IPS DF 4.7 (cell line): ENCODE data around the gene ADAMTS17.

ENCODE experiments used
- DNase-seq: peaks from one replicate; pipeline ENCODE4 v3.0.0-alpha.2; 2013; ENCODE audit warnings: low spot score; ENCODE audit errors: extremely low read depth

The ADAMTS17 gene

GRCh38 chr15:100054539-100054938 lies 287.2 kb downstream of the ADAMTS17 start:
- DNase-seq: no peak

- DNase-seq: no peak
Observed at GRCh38 chr15:100053474-100054121, 288.2 kb downstream of the ADAMTS17 start.

DNA sequence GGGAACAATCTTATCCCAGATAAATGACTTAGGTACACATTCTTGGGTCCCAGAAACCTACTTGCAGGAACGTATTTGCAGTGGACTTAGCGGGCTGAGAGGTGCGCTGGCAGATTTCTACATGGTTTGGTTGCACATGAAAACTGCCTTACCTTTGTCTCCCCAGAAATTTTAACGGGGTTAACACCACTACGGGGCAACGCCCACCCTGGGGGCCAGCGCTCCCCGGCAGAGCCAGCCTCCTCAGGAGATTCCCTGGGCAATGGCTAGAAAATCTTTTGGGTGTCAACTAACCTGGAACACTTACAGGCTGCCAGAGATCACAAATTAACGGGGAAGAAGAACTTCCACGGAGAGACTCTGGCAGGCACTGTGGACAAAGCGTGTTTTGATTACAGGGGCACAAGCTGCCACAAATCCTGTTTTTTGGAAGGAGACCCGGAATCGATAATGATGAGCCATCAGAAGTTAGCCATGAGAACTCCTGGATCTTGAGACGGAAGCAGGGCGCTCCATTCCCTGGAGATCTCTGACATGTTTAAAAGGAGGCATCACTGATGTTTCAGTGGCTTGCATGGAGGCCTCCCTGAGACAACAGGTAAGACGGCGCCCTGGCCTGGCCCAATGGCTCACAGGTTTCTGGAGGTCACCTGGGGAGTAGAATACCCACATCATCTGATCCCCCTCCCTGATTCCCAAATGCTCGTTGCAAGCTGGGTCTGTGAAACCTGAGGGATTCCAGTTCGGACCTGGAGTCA lies 288.9 kb downstream of the ADAMTS17 start:
- DNase-seq: no peak

GRCh38 chr15:100050877-100051786 lies 290.6 kb downstream of the ADAMTS17 start:
- DNase-seq: no peak

DNA sequence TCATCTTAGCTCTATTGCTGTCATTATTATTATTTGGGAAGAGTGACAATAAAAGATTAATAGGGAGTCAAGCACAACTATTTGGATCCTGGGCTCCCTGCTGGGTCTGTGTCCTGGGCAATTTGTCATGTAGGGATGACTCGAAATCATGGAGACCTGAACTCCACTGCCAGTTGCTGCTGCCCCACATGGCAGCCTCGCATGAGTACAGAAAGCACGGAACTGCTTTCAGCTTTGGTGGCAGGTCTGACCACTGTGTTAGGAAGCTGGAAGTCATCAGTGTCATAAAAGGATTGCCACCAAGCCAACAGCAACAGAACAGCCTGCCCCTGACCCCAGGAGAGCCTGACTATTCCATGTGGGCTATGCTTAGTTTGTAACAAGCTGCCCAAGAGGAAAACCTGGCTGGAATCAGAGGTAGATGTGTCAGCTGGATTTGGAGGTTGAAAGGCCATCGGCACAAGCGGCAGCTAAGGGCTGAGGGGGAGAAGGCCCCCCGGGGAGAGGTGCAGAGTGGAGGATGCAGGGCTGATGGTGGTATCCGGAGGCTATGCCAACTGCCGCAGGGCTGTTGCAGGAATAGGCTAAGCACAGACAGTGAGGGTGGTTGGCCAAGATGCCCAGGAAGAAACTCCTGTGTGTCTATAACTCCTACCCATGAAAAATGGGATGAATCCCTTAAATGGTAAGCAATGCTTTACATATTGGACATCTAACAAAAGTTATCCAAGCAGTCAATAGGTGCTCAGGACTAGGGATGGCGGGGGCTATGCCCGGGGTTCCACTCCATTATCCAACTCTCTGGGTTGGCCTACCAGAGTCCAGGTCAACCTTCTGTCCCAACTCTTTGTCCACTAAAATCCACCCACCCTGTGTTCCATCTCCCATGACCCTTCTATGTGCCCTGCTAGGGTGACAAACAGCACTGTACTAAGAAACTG lies 291.6 kb downstream of the ADAMTS17 start:
- no peak for DNase-seq

DNA sequence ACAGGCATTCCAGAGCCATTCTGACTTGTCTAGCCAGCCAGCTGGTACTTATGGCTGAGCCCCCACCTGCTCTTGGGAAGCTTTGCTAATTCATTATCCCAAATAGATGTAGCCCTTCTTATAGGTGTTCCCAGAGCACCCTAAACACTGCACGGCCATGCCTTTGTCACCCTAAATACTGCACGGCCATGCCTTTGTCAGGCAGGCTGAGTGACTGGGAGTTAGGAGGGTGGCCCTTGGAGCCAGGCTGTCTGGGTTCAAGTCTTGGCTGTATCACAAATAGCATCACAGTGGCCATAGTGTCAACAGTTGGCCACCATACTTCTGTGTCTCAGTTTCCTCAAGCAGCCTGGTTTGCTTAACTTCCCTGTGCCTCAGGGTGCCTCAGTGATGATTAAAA lies 292.3 kb downstream of the ADAMTS17 start:
- no peak for DNase-seq

DNA sequence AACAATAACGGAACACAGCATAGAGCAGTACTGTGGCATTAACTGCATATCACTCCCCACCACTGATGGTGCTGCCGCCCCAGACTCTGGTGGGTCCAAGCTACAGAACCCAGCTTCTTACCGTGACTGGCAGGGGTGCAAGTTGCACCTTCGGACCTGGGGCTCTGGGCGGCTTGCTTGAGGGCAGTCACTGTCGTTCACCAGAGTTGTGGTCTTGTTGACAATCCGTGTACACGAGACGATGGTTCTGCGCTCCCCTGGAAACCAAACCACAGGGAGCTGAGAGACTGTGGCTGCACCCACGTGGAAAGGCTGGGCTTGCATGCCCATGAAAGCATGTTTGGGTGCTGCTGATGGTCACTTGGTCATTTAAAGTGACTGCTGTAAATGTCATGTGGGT lies 293.0 kb downstream of the ADAMTS17 start:
- DNase-seq: no peak

DNA sequence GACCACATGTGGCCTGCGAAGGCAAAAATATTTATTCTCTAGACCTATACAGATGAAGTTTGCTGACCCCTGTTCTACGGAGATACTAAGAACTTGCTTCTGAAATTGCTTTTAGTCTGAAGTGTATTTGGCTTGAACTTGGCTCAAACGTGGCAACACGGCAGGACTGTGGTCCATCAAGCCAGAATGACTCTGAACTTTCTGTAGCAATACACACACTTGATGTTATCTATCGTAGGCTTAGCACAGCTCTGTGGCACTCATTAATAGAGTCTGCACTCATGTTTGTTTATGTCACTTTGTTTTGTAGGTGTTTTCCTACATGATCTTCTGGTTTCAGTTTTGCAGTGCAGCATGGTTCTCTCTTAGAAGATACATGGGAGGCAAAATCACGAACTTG lies 298.1 kb downstream of the ADAMTS17 start:
- no peak for DNase-seq

GRCh38 chr15:100043068-100043641 lies 298.6 kb downstream of the ADAMTS17 start:
- DNase-seq: no peak

DNA sequence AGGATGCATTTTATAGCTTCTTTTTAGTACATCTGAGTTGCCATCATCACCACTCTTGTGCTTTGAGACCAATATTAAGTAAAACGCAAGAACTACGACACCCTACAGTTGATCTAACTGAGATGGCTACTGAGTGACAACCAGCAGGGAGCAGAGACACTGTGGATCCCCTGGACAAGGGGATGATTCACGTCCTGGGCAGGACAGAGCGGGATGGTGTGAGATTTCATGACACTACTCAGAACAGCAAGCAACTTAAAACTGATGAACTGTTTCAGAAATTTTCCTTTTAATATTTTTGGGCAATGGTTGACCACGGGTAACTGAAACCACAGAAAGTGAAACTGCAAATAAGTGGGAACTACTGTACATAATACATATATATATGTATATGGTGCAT lies 299.2 kb downstream of the ADAMTS17 start:
- DNase-seq: no peak

GRCh38 chr15:100041127-100041828 lies 300.5 kb downstream of the ADAMTS17 start:
- DNase-seq: no peak

GRCh38 chr15:100039994-100040393 lies 301.8 kb downstream of the ADAMTS17 start:
- DNase-seq: no peak

- no peak for DNase-seq
Observed at GRCh38 chr15:100038736-100039135, 303.0 kb downstream of the ADAMTS17 start.

DNA sequence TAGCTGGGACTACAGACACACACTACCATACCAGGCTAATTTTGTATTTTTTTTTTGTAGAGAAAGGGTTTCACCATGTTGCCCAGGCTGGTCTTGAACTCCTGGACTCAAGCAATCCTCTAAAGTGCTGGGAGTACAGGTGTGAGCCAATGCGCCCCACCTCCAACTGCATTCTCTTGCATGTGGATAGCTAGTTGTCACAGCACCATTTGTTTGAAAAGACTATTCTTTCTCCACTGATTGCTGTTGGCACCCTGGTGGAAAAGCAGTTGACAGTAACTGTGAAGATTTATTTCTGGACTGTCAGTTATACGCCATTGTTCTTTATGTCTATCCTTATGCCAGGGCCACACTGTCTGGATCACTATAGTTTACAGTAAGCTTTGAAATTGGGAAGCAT lies 303.9 kb downstream of the ADAMTS17 start:
- no peak for DNase-seq

DNA sequence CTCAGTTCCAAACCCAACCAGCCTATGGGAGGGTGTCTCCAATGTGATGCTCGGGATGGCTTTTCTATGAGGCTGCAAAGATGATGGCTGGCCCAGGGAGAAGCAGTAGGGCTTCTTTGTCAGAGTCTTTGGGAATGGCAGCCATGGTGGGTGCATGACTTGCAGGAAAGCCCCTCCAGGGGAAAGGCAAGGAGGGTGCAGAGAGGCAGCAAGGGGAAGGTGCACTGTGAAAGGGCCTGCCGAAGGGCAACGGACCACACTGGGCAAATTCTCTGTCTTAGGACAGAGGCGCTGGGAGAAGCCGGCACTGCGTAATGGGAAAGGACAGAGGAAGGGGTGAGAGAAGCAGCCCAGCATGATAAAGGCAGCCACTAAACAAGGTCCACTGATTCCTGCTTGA lies 305.8 kb downstream of the ADAMTS17 start:
- DNase-seq: no peak

DNA sequence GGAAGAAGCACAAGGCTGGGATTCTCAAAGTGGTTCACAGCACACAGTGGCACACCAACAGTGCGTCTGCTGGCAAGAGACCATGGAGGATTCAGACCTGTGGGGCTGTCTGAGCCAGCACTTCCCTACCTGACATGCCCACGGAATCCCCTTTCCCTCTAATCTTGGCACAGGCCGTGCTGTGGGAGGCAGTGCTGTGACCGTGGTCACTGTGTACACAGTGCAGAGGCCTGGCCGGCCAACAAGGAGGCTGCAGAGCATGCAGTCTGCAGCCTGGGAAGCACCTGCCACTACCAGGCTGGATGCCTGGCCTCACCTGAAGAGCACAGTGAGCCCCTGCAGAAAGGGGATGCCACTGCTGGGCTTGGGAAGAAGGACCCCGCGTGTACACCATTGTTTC lies 307.6 kb downstream of the ADAMTS17 start:
- DNase-seq: no peak

- DNase-seq: no peak
Observed at GRCh38 chr15:100033140-100033857, 308.5 kb downstream of the ADAMTS17 start.

GRCh38 chr15:100032358-100033085 lies 309.3 kb downstream of the ADAMTS17 start:
- no peak for DNase-seq
